Panc1 (cell line): Measurements from ENCODE around the gene CDK5.

Experiments
- CTCF ChIP-seq: fragments of 450-650 bp; IDR thresholded peaks from 2 replicates; pipeline ENCODE4 v1.5.1; 2017; ENCODE audit warnings: mild to moderate bottlenecking
- REST ChIP-seq, 2 experiments: IDR thresholded peaks; 2 replicates each; pipeline ENCODE4 v1.6.1; 2011 to 2012; ENCODE audit warnings: low read depth in 2 of 2, control low read depth in 1 of 2, low read length in 1 of 2, mild to moderate bottlenecking in 1 of 2, moderate library complexity in 1 of 2; ENCODE audit not compliant: insufficient read depth in 1 of 2
- SIN3A ChIP-seq: IDR thresholded peaks from 2 replicates; pipeline ENCODE4 v1.6.1; 2012; ENCODE audit warnings: low read depth, mild to moderate bottlenecking, low read length, moderate library complexity, borderline replicate concordance; ENCODE audit not compliant: insufficient read depth

- no peak for TF ChIP-seq CTCF
- no peak for TF ChIP-seq REST (IDR thresholded peaks at IDR 0.05; ENCODE audit: insufficient read depth in 1 of 2, low read depth in 2 of 2, low read length in 1 of 2)
- no peak for TF ChIP-seq SIN3A
Measured at GRCh38 chr7:151015967-151016366, 41.7 kb downstream of the CDK5 start.
